ENCODE results near the gene TMEM256.
A peak's percentile ranks its signal among the peaks of the same experiment; 100 is the strongest.

Gene TMEM256

DNA sequence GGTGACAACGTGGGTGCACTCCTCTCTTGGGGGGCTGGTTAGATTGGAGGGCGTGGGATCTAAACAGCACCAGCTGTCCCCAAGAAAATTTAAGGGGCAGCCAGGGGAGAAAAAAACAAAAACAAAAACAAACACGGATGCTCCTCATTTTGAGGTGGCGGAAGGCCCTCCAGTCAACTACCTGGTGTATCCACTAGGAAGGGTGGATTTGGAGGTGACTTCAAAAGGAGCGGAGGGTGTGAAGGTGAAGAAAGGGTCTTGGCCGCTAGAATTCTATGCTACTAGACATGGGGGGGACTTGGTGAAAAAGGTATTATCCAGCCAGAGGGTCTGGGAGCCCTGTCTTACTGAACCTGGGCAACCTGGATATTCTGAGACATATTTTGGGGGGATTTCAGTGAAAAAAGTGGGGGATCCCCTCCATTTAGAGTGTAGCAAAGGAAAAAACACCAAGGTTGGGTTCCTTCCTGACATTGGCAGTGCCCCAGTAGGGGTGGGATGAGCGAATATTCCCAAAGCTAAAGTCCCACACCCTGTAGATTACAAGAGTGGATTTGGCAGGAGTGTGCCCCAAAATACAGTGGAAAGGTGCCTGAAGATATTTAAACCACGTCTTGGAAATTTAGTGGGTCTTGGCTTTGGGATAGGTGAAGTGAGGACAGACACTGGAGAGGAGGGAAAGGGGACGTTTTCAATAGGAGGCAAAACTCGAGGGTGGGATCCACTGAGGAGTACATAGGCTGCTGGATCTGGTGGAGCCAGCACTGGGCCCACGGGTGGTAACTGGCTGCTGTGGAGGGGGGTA, 35.0 kb upstream of the TMEM256 start:
- no peak overlapping the region for H2BK15ac ChIP-seq (ENCODE audit: low read depth, poor library complexity, severe bottlenecking)
- H3K4me3 ChIP-seq (ENCODE audit: insufficient read depth in 1 of 2, low read depth in 1 of 2, low read length in 2 of 2): peak overlapping the region in 1 of 2 experiments; percentile 42
- H2BK120ac ChIP-seq (ENCODE audit: low read depth, low read length): no peak overlapping the region
- WGBS: 30% methylated on average over 10 of the region's 11 CpGs
- no peaks in the 10 kb centered on the region for H3K36me3 ChIP-seq (ENCODE audit: control insufficient read depth in 1 of 2, insufficient read depth in 2 of 2, low read depth in 1 of 2, low read length in 2 of 2)
- peak overlapping the region in 1 of 2 experiments; percentile 25 for H3K23ac ChIP-seq (ENCODE audit: low read length in 2 of 2)
- H4K91ac ChIP-seq (ENCODE audit: low read length): no peak overlapping the region
- peaks cover 33 to 47% of the 10 kb centered on the region in 2 experiments for H3K27me3 ChIP-seq (ENCODE audit: control insufficient read depth in 1 of 2, insufficient read depth in 1 of 2, low read length in 2 of 2)
- H2BK12ac ChIP-seq (ENCODE audit: low read length in 2 of 2): no peak overlapping the region
- no peaks in the 10 kb centered on the region for H3K9me3 ChIP-seq (ENCODE audit: control insufficient read depth, low read length)
- no peak overlapping the region for H3K4ac ChIP-seq (ENCODE audit: low read depth in 1 of 2, low read length in 2 of 2)
- H2AFZ ChIP-seq (ENCODE audit: low read depth, low read length): no peak overlapping the region
- H3K14ac ChIP-seq (ENCODE audit: low read length in 2 of 2): no peak overlapping the region
- H3K4me1 ChIP-seq (ENCODE audit: control insufficient read depth, insufficient read depth, low read depth, low read length): peaks cover 46% of the 10 kb centered on the region
- DNase-seq: no peak
- H3K79me1 ChIP-seq (replicated peaks; ENCODE audit: low read length, poor library complexity, severe bottlenecking): peaks cover 10% of the 10 kb centered on the region
- no peak overlapping the region for H3K18ac ChIP-seq (ENCODE audit: low read depth in 1 of 2, low read length in 2 of 2)
- H4K8ac ChIP-seq (ENCODE audit: low read length): no peak overlapping the region
- H3K4me2 ChIP-seq (ENCODE audit: low read length, poor library complexity, severe bottlenecking): peak overlapping the region; percentile 75
- no peak overlapping the region for H3K9ac ChIP-seq (ENCODE audit: low read length)
- no peak overlapping the region for H2BK5ac ChIP-seq (ENCODE audit: low read depth, low read length, poor library complexity, severe bottlenecking)
- no peak overlapping the region for H3K27ac ChIP-seq (ENCODE audit: low read length, poor library complexity, severe bottlenecking)
- H2AK5ac ChIP-seq (ENCODE audit: low read length, severe bottlenecking): no peak overlapping the region

GRCh38 chr17:7437950-7438614, 34.2 kb upstream of the TMEM256 start:
- Histone ChIP-seq H2BK120ac (ENCODE audit: low read depth, low read length) (no peak overlapping the region), H3K9ac (ENCODE audit: low read length) (peak overlapping the region; percentile 20), H4K91ac (ENCODE audit: low read length) (no peak overlapping the region), H2AK5ac (ENCODE audit: low read length, severe bottlenecking) (no peak overlapping the region), H3K14ac (ENCODE audit: low read length in 2 of 2) (no peak overlapping the region), H2BK12ac (ENCODE audit: low read length in 2 of 2) (peak overlapping the region in 1 of 2 experiments; percentile 43), H3K36me3 (ENCODE audit: control insufficient read depth in 1 of 2, insufficient read depth in 2 of 2, low read depth in 1 of 2, low read length in 2 of 2) (no peaks in the 10 kb centered on the region), H3K4me2 (ENCODE audit: low read length, poor library complexity, severe bottlenecking) (peak overlapping the region; percentile 75), H3K27me3 (ENCODE audit: control insufficient read depth in 1 of 2, insufficient read depth in 1 of 2, low read length in 2 of 2) (peaks cover 33 to 47% of the 10 kb centered on the region in 2 experiments), H3K4ac (ENCODE audit: low read depth in 1 of 2, low read length in 2 of 2) (no peak overlapping the region), H3K4me1 (ENCODE audit: control insufficient read depth, insufficient read depth, low read depth, low read length) (peaks cover 46% of the 10 kb centered on the region), H3K18ac (ENCODE audit: low read depth in 1 of 2, low read length in 2 of 2) (peak overlapping the region; percentile 40 to 59), H3K79me1 (replicated peaks; ENCODE audit: low read length, poor library complexity, severe bottlenecking) (peaks cover 10% of the 10 kb centered on the region), H3K27ac (ENCODE audit: low read length, poor library complexity, severe bottlenecking) (no peak overlapping the region), H2AFZ (ENCODE audit: low read depth, low read length) (peak overlapping the region; percentile 29), H2BK5ac (ENCODE audit: low read depth, low read length, poor library complexity, severe bottlenecking) (no peak overlapping the region), H3K9me3 (ENCODE audit: control insufficient read depth, low read length) (no peaks in the 10 kb centered on the region), H4K8ac (ENCODE audit: low read length) (no peak overlapping the region), H3K23ac (ENCODE audit: low read length in 2 of 2) (no peak overlapping the region), H2BK15ac (ENCODE audit: low read depth, poor library complexity, severe bottlenecking) (peak overlapping the region; percentile 75), H3K4me3 (ENCODE audit: insufficient read depth in 1 of 2, low read depth in 1 of 2, low read length in 2 of 2) (peak overlapping the region; percentile 47 to 51)
- peak; percentile 44 for DNase-seq
- 6% methylated on average over 48 of the region's 48 CpGs for WGBS

DNA sequence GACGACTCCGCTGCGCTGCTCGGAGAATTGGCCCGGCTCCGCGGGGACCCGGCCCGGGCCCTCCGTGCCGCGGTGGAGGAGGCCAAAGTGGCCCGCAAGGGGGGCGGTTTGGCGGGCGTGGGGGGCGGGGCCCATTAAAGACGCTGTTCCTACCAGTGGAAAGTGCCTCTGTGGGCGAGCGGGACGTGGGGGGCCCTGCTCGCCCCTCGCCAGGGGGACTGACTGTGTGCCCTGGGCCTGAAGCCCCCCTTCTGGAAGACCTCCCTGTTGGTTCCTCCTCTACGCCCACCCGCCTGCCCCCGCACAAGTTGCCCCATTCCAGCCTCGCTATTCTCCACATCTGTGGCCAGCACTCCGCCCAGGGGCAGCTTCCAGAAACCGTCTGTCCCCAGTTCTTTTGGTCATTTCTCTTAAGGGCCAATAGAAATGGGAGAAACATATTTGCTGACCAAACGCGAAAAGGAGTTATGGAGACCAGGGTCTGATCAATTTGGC, 33.5 kb upstream of the TMEM256 start:
- no peak for DNase-seq
- Histone ChIP-seq H3K4ac (ENCODE audit: low read depth in 1 of 2, low read length in 2 of 2) (no peak overlapping the region), H3K79me1 (replicated peaks; ENCODE audit: low read length, poor library complexity, severe bottlenecking) (peaks cover 10% of the 10 kb centered on the region), H4K8ac (ENCODE audit: low read length) (no peak overlapping the region), H3K4me2 (ENCODE audit: low read length, poor library complexity, severe bottlenecking) (peak overlapping the region; percentile 79), H2BK120ac (ENCODE audit: low read depth, low read length) (no peak overlapping the region), H3K18ac (ENCODE audit: low read depth in 1 of 2, low read length in 2 of 2) (no peak overlapping the region), H2AFZ (ENCODE audit: low read depth, low read length) (no peak overlapping the region), H4K91ac (ENCODE audit: low read length) (no peak overlapping the region), H3K27ac (ENCODE audit: low read length, poor library complexity, severe bottlenecking) (no peak overlapping the region), H3K36me3 (ENCODE audit: control insufficient read depth in 1 of 2, insufficient read depth in 2 of 2, low read depth in 1 of 2, low read length in 2 of 2) (no peaks in the 10 kb centered on the region), H3K9me3 (ENCODE audit: control insufficient read depth, low read length) (no peaks in the 10 kb centered on the region), H2BK15ac (ENCODE audit: low read depth, poor library complexity, severe bottlenecking) (peak overlapping the region; percentile 75), H3K9ac (ENCODE audit: low read length) (no peak overlapping the region), H2BK5ac (ENCODE audit: low read depth, low read length, poor library complexity, severe bottlenecking) (no peak overlapping the region), H3K14ac (ENCODE audit: low read length in 2 of 2) (no peak overlapping the region), H3K27me3 (ENCODE audit: control insufficient read depth in 1 of 2, insufficient read depth in 1 of 2, low read length in 2 of 2) (peaks cover 33 to 42% of the 10 kb centered on the region in 2 experiments), H3K4me3 (ENCODE audit: insufficient read depth in 1 of 2, low read depth in 1 of 2, low read length in 2 of 2) (peak overlapping the region; percentile 34 to 47), H3K4me1 (ENCODE audit: control insufficient read depth, insufficient read depth, low read depth, low read length) (peaks cover 46% of the 10 kb centered on the region), H2AK5ac (ENCODE audit: low read length, severe bottlenecking) (no peak overlapping the region), H2BK12ac (ENCODE audit: low read length in 2 of 2) (no peak overlapping the region), H3K23ac (ENCODE audit: low read length in 2 of 2) (no peak overlapping the region)
- WGBS: 14% methylated on average over 23 of the region's 31 CpGs

Data from mesenchymal stem cell (in vitro differentiated cells and primary cell).